Activated T-helper 17 cell treated with anti-CD3 and anti-CD28 coated beads, Interleukin-2, amount 50 U/mL, for 72 hours (primary cell): Measurements from ENCODE around the gene CLEC18C. TPM values are rescaled to one million over a fixed set of nuclear protein-coding genes. Genes with fewer than 3 reads are reported as not detected.
"Not testable (repeated sequence)": the region's sequence is repeated elsewhere in the genome, so short reads cannot be mapped to it uniquely, and the experiment has no call there.

Experiments
- ATAC-seq: fragments of 150-1000 bp; cut with Tn5 transposase; replicated peaks from 2 replicates; pipeline ENCODE4 v1.10.0; 2021; ENCODE audit warnings: mild to moderate bottlenecking, moderate library complexity
- H3K27ac Mint-ChIP-seq: one replicate; pipeline ENCODE4 v1.8.0; 2022; ENCODE audit warnings: mixed read lengths
- H3K27me3 Mint-ChIP-seq: one replicate; pipeline ENCODE4 v1.8.0; 2022; ENCODE audit warnings: mixed read lengths
- H3K36me3 Mint-ChIP-seq: one replicate; pipeline ENCODE4 v1.8.0; 2022; ENCODE audit warnings: low read depth, mild to moderate bottlenecking, mixed read lengths
- H3K4me1 Mint-ChIP-seq: one replicate; pipeline ENCODE4 v1.8.0; 2022; ENCODE audit warnings: mixed read lengths
- H3K4me3 Mint-ChIP-seq: one replicate; pipeline ENCODE4 v1.8.0; 2022; ENCODE audit warnings: mild to moderate bottlenecking, mixed read lengths
- H3K9me3 Mint-ChIP-seq: one replicate; pipeline ENCODE4 v1.8.0; 2022; ENCODE audit warnings: mixed read lengths
- total RNA-seq, 2 donors: library from RNA; stranded (reverse); gene quantifications; one replicate each; pipeline ENCODE4 v1.2.3, GENCODE V29; 2022

Gene CLEC18C
- total RNA-seq, 2 donors from 2014 or later, result 0.50 to 1.3 TPM

DNA sequence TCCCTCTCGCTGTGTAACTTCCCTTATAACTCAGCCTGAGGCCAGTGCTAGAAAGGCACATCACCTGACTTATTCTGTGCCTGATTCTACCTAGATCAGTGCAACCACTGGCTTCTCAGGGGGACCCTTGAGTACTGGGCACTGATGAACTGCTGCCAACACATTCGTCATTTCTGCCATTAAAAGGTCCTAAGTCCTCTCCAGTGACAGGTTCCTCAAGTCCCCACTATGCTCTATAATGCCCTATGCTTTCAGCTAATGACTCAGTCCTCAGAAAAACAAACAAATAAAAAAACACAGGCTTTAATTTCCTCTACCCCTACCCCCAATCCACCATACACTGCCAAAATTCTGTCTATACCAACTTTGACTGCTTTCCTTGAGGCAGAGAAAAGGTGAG, 49.6 kb downstream of the CLEC18C start:
- peak overlapping the region; percentile 34 for H3K27ac Mint-ChIP-seq
- peaks cover 86% of the 10 kb centered on the region for H3K36me3 Mint-ChIP-seq
- H3K4me3 Mint-ChIP-seq, H3K9me3 Mint-ChIP-seq, H3K27me3 Mint-ChIP-seq, ATAC-seq, H3K4me1 Mint-ChIP-seq: not testable (repeated sequence)

DNA sequence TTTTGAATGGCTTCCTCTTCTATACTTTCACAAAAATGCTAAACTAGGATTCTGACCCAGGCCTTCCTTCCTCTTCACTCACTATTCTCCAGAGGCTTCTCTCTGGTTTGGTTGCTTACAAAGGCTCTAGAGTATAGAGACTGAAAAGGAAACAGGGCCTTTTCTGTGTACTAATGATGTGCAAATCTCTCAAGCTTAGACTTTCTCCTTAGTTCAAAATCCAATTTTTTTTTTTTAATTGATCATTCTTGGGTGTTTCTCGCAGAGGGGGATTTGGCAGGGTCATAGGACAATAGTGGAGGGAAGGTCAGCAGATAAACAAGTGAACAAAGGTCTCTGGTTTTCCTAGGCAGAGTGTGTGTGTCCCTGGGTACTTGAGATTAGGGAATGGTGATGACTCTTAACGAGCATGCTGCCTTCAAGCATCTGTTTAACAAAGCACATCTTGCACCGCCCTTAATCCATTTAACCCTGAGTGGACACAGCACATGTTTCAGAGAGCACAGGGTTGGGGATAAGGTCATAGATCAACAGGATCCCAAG, 50.5 kb downstream of the CLEC18C start:
- H3K27me3 Mint-ChIP-seq, ATAC-seq, H3K9me3 Mint-ChIP-seq, H3K4me1 Mint-ChIP-seq, H3K4me3 Mint-ChIP-seq: not testable (repeated sequence)
- peak overlapping the region; percentile 34 for H3K27ac Mint-ChIP-seq
- peaks cover 89% of the 10 kb centered on the region for H3K36me3 Mint-ChIP-seq

DNA sequence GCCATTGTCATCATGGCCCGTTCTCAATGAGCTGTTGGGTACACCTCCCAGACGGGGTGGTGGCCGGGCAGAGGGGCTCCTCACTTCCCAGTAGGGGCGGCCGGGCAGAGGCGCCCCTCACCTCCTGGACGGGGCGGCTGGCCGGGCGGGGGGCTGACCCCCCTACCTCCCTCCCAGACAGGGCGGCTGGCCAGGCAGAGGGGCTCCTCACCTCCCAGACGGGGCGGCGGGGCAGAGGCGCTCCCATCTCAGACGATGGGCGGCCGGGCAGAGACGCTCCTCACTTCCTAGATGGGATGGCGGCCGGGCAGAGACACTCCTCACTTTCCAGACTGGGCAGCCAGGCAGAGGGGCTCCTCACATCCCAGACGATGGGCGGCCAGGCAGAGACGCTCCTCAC, 51.1 kb downstream of the CLEC18C start:
- not testable (repeated sequence) for H3K27ac Mint-ChIP-seq, ATAC-seq, H3K4me3 Mint-ChIP-seq, H3K4me1 Mint-ChIP-seq, H3K27me3 Mint-ChIP-seq, H3K9me3 Mint-ChIP-seq
- peaks cover 89% of the 10 kb centered on the region for H3K36me3 Mint-ChIP-seq

- not testable (repeated sequence) for H3K4me3 Mint-ChIP-seq
Observed at GRCh38 chr16:70225430-70225829, 51.8 kb downstream of the CLEC18C start.

DNA sequence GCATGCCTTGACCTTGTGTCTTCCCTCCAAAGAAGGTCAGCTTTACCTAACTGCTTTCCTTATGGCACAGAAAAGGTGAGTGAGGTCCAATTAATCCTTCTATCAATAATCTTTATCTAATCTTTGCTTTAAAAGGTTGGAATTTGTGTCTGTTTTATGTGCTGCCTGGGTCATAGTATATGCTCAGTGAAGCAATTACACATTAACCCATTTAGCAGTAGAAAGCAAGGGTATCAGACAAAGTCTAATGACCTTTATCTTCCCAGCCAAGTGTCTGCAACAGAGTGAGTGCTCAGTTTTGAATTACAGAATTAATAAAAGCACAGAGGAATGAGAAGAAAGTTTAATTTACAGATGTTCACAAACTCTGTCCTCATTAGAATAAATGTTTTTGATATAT, 52.4 kb downstream of the CLEC18C start:
- H3K4me1 Mint-ChIP-seq, ATAC-seq, H3K27me3 Mint-ChIP-seq, H3K27ac Mint-ChIP-seq, H3K4me3 Mint-ChIP-seq, H3K9me3 Mint-ChIP-seq: not testable (repeated sequence)
- H3K36me3 Mint-ChIP-seq, result peaks cover 84% of the 10 kb centered on the region

More at GRCh38 chr16:70225430-70225829, 51.8 kb downstream of the CLEC18C start:
- H3K9me3 Mint-ChIP-seq, H3K27ac Mint-ChIP-seq, H3K27me3 Mint-ChIP-seq, ATAC-seq, H3K4me1 Mint-ChIP-seq: not testable (repeated sequence)
- H3K36me3 Mint-ChIP-seq, result peaks cover 83% of the 10 kb centered on the region

DNA sequence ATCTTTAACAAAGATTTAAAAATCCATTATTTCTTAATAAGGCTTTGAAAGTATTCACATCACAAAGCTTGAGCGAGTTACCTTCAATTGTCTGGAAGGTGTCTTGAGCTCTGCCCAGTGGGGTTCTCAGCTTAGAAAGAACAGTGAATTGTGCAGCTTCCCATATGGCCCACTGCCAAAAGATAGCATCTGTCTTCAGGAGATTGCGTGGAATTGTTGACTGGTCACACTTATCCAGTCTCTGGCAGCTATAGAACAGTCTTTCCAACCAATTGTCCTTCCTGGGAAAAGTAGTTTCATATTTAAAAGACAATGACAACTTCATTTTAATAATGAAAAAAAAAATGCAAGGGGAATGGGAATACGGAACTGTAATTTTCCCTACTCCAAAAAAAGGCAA, 58.2 kb downstream of the CLEC18C start:
- not testable (repeated sequence) for ATAC-seq, H3K9me3 Mint-ChIP-seq, H3K27me3 Mint-ChIP-seq, H3K27ac Mint-ChIP-seq, H3K4me1 Mint-ChIP-seq, H3K4me3 Mint-ChIP-seq
- H3K36me3 Mint-ChIP-seq, result peaks cover 77% of the 10 kb centered on the region

Other genes with a start within 250 kb of the CLEC18C start
- 1 to 10 TPM; 1.5 to 1.7 TPM for gene CLEC18A, start 222.5 kb upstream of the CLEC18C start, total RNA-seq
- 10 to 100 TPM; 33.3 to 34.4 TPM for gene PDPR, start 59.5 kb upstream of the CLEC18C start, total RNA-seq
- 10 to 100 TPM; 19.2 to 33.6 TPM for gene EXOSC6, start 78.2 kb downstream of the CLEC18C start, total RNA-seq
- 10 to 100 TPM; 52.1 to 80.6 TPM for gene AARS1, start 115.7 kb downstream of the CLEC18C start, total RNA-seq
- gene DDX19B, start 125.4 kb downstream of the CLEC18C start, total RNA-seq, result 10 to 100 TPM; 35.2 to 35.4 TPM
- 10 to 100 TPM; 40.3 to 52.6 TPM for gene DDX19A, start 173.1 kb downstream of the CLEC18C start, total RNA-seq